GM21786 (cell line): ENCODE data around the gene OTUD6A.
A peak's percentile ranks its signal among the peaks of the same experiment; 100 is the strongest.

ENCODE experiments used
- ATAC-seq: cut with Tn5 transposase; IDR thresholded peaks from one replicate; pipeline ENCODE4 v1.9.1; 2021; ENCODE audit not compliant: unreplicated experiment

Gene OTUD6A, protein sequence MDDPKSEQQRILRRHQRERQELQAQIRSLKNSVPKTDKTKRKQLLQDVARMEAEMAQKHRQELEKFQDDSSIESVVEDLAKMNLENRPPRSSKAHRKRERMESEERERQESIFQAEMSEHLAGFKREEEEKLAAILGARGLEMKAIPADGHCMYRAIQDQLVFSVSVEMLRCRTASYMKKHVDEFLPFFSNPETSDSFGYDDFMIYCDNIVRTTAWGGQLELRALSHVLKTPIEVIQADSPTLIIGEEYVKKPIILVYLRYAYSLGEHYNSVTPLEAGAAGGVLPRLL

DNA sequence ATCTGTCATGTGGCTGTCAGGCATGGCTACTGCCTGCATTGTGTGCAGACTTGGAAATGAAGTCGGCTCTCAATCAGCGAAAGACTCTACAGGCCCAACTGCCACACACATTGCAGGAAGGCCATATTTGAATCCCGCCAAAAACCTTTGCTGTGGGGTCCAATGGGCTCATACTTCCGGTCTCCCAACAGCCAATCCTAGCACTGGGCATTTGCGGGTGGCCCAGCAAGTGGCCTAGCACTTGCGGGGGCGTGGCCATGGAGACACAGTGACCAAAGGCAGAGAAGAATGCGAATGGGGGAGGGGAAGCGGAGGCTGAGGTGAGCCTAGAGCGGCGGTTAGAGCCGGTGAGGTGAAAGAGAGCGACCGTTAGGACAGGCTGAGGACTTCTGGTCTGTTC is at the start of gene OTUD6A:
OTUD6A (plus strand) TSS at position 382 of the 400 bp plus-strand sequence. CDS start 68 bp downstream, outside the sequence.
- ATAC-seq, result no peak

DNA sequence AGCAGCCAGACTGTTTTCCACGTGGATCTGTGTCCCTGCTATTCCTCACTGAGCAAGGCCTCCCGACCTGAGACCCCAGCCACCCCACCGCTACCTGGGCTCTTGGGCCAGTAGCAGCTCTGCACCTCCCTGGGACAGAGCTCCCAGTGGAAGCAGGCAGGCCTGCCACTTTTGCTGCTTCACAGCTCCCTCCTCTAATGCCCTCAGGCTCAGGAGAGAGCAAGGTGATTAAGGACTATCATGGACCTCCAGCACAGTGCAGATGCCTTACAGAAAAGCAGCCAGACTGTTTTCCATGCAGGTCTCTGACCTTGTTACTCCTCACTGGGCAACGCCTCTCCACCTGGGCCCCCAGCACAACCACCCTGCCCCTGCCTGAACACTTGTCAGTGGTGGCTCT is 49.5 kb upstream of the OTUD6A start:
- no peak for ATAC-seq

DNA sequence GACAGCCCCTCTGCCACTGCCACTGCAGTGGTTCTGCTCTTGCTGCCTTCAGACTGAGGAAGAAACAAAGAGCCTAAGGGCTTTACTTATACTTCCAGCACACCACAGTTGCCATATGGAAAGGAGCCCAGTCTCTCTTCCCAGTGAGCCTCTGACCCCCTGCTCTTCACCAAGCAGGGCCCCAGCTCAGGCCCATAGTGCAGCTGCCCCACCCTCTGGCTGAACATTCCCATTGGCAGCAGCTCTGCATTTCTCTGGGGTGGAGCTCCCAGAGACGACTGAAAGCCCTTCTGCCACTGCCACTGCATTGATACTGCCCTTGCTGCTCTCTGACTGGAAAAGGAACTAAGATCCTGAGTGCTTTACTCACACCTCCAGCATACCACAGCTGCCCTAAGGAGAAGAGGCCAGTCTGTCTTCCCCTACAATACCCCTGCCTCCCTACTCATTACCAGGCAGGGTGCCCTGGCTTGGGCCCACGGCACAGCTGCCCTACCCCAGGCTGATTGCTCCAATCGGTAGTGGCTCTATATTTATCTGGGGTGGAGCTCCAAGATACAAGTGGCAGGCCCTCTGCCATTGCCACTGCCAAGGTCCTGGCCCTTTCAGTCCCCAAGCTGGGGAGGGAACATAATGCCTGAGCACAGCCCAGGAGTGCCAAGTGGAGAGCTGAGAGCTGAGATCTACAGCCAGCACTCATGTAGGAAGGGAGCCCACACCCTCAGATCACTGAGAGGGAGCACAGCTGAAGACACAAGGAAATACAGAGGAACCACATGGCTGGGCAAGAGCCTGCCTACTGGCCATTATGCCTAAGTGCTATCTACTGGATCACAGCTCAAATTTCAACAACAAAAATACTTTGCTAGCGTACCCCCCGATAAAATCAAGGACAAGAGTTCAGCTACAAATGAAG is 48.5 kb upstream of the OTUD6A start:
- no peak for ATAC-seq

DNA sequence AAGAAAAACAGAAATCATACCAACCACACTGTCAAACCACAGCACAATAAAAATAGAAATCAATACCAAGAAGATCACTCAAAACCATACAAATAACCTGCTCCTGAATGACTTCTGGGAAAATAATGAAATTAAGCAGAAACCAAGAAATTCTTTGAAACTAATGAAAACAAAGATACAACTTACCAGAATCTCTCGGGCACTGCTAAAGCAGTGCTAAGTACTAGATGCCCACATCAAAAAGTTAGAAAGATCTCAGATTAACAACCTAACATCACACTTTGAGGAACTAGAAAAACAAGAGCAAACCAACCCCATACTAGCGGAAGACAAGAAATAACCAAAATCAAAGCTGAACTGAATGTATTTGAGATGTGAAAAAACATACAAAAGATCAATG is 45.7 kb upstream of the OTUD6A start:
- ATAC-seq, result no peak

DNA sequence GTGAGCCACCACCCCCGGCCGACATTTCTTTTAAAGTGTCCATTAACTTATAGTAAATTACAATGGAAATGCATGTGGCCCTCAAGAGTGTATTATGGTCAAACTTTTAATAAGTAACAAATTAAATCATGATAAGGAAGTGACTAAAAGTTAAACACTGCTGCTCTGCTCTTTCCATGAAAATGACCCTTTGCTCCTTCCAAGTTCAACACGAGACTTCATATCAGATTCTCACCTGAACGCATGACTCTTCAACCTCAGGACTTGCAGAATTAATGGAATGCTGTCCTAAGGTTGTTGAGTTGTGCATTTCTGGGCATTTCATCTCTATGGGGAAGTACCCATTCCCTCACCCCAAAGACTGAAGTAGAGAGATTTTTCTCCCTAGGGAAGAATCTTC is 39.6 kb upstream of the OTUD6A start:
- ATAC-seq, result no peak

DNA sequence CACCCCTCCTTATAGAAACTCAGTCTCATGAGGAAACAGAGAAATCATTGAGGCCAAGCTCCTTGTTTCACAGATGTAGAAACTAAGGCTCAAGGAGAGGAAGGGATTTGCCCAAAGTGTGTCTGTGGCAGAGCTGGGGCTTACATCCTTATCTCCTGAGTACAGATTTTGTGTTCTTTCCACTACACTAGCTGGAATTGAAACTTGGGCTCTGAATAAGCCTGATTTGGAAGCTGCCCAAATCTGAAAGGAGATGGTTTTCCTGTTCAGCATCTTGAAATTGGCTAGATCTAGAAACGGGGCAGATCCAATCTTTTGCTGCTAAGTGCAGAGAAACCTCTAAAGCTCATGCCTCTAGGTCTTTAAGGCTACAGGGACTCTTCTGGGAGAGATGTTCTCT is 36.8 kb upstream of the OTUD6A start:
- no peak for ATAC-seq

DNA sequence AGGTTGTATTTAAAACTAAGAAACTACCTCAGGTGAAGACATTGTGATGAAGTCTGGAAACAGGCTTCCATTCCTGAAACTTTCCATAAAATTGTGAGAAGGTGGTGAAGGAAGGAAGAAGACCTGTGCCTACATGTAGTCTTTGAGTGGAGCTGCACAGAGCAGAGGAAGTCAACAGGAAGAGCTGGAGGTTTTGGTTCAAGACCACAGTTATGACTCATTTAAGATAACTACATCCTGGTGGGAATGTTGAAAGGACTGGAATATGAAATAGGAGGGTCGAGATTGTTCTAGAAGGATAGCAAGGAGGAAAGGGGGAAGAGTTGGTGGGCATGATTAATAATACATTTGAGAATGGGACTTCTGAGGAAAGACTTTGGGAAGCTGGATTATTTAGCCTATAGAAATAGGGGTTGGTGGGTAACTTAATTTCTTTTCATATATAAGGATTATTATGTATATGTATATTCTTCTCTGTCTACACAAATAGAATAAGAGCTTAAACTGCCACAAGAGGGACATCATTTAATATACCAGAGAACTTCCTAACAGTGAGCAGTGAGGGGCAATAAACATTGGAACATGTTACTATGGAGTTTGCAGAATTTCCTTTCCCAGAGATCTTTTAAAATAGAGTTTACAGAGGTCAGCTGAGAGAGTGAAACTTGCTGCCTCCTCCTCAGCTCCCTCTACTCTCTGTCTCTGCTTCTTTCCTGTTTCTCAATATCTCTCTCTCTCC is 36.0 kb upstream of the OTUD6A start:
- ATAC-seq, result no peak

DNA sequence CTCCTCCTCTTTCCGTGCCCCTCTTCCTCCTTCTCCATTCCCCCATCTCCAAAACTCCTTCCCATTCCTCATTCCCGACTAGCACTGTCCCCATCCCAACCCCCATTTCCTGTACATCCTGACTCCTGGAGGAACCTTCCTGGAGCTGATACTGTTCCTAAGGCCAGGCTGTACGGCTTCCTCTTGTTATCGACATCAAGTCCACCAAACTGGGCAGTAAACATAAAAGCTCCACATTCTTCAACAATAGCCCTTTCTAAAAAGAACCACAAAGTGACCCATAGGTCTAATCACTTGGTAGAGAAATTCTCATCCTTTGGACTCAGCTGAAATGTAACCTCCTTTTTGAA is 35.4 kb upstream of the OTUD6A start:
- ATAC-seq, result no peak

DNA sequence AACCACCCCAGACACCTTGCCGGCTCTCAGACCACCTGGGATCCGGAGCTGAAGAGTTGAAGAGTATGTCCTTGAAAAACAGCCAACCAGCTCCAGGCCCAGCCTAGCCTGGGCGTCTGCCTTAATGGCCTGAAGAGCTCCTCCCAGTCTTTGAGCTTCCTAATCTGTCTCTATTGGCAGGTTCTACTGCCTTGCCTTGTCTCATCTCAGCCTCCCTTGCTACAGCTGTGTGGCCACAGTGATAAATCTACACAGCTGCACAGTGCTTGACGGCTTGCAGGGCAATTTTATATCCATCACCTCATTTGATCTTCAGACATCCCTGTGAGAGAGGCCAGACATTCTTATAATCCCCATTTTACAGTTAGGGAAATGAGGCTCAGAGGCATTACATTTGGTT is 32.4 kb upstream of the OTUD6A start:
- no peak for ATAC-seq

DNA sequence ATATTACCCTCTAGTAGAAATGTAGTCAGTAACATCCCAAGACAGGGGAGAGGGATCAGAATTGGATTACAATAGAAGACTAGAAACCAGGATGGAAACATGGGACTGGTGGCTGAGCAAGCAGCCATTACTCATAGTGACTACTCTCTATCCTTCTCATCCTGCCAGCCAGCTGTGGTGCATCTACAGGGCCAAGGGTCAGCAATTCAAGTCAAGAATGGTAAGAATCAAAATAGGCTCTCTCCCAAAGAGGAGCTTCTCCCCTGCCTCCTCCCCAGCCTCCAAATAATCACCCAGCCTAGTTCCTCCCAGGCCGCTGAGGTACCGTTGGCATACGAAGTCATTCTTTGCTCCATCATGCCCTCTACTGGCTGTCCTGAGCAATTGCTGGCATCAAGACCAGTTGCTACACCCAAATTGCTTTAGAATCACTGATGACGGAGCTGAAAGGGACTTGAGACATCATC is 31.9 kb upstream of the OTUD6A start:
- peak; percentile 74 for ATAC-seq

DNA sequence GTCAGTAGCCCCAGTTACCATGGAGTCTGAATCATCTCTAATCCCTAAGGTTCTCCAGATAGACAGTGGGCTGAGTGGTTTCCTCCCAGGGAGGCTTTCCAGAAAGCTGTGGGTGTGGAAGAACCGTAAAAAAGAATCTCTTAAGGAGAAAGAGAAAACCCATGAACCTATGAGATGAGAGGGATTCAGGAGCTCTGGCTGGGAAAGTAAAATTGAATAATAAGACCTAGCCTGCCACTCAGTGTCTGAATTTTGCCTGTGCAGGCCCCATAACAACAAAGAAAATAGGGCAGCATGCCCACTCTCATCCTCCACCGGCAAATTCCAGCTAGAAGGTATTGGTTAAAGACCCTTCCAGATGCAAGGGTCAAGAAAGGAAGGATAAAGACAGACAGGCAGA is 29.5 kb upstream of the OTUD6A start:
- ATAC-seq, result no peak

DNA sequence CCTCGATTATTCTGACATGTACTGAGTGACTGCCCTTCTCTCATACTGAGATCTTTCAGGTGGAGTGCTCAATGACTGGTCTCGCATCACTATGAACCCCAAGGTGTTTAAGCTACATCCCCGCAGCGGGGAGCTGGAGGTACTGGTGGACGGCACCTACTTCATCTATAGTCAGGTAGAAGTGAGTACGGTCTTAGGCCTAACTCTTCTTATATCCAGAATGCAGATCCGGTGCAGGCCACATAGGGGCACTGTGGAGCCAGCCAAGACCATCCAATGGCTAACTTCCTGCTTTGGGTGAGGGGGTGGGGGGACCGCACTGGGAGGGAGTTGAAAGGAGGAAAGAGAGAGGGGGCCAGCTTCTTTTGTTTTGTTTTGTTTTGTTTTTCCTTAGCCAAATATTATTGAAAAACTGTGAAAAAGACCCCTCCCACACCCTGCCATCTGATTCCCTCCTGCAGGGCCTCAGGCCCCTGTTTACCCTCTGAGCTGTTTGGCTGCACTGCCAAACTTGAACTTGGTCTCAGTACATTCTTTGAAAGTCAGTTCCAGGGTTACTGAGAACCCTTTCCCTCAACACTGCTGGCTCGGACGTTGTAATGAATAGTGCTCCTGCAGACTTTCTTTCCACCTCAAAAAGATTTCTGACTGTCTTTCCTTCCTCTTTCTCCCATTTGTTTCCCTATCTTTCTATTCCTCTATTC is 28.8 kb upstream of the OTUD6A start:
- peak; percentile 70 for ATAC-seq

DNA sequence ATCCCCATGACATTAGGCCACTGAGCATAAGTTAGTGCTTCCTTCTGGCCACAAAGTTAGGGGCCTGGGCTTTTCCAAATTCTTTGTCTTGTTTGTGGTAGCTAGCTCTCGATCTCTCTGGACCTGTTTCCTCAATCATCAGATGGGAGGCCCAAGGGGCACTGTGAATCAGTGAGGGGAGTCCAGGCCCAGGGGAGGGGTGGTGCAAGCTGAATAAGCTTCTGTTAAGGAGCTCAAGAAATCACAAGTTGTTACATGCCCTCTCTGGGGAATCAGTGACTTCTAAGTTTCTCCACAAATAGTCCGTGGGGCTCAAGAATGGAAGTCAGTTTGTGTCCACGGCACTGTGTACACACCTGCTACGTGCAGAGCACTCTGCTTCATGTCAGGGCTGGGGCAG is 27.6 kb upstream of the OTUD6A start:
- ATAC-seq, result no peak

DNA sequence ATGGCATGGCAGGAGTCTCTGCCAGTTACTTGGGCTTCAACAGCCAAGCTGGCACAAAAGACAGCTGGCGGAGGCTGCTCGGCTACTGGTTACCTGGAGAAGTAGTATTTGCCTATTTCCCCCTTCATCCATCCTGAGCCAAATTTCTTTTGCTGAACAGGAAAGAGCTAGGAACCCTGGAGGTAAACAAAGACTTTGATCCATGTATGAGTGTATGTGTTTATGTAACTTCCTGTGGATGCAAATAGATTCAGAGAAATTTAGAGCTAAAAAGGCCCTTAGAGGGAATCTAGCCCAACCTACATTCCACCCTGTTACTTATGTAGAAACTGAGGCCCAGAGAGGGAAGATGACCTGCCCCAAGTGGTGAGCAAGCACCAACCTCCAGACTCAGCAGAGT is 23.7 kb upstream of the OTUD6A start:
- ATAC-seq, result no peak

DNA sequence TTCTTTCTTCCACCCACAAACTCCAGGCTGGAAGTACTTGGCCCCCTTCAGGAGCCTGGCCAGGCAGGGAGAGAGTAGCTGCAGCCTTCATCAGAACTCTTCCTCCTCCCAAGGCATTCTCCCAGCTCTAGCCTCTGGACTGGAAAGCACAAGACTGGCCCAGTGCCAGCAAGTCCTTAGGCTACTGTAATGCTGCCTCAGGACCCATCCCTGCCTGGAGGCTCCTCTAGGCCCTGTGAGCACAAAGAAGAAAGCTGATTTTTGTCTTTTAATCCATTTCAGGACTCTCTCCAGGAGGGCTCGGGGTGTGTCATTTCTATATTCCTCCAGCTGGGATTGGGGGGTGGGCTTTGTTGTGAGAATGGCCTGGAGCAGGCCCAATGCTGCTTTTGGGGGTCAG is 23.3 kb upstream of the OTUD6A start:
- ATAC-seq, result no peak

DNA sequence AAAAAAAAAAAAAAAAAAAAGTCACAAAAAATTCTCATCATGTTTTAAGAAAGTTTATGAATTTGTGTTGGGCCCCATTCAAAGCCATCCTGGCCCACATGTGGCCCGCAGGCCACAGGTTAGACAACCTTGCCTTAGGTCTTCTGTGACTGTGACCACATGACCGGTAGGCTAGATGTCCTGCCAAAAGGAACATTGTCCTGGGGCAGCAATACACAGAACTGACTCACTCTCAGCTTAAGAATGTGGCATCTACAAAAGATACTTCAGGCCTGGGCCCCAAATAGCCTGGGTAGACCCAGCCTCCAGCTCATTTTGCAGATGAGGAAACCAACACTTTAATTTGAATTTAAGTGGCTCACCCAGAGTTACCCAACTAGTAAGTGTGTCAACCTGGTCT is 22.5 kb upstream of the OTUD6A start:
- no peak for ATAC-seq

DNA sequence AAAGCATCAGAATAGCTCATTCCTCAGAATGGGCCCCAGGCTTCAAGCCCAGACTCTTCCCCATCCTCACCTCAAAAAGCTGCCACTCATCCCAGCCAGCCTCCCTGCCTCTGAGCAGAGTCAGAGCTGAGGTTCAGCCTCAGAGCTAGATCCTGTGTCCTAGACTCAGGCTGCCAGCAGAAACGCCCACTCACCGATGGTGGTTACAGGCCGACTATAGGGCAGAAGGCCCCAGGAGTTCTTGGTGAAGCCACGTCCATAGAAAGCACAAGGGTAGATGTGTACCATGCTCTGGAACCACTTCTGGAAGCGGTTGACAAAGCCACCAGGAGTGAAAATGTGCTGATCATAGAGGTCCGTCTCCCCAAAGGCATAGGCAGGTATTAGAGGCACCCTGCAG is 20.3 kb upstream of the OTUD6A start:
- no peak for ATAC-seq

DNA sequence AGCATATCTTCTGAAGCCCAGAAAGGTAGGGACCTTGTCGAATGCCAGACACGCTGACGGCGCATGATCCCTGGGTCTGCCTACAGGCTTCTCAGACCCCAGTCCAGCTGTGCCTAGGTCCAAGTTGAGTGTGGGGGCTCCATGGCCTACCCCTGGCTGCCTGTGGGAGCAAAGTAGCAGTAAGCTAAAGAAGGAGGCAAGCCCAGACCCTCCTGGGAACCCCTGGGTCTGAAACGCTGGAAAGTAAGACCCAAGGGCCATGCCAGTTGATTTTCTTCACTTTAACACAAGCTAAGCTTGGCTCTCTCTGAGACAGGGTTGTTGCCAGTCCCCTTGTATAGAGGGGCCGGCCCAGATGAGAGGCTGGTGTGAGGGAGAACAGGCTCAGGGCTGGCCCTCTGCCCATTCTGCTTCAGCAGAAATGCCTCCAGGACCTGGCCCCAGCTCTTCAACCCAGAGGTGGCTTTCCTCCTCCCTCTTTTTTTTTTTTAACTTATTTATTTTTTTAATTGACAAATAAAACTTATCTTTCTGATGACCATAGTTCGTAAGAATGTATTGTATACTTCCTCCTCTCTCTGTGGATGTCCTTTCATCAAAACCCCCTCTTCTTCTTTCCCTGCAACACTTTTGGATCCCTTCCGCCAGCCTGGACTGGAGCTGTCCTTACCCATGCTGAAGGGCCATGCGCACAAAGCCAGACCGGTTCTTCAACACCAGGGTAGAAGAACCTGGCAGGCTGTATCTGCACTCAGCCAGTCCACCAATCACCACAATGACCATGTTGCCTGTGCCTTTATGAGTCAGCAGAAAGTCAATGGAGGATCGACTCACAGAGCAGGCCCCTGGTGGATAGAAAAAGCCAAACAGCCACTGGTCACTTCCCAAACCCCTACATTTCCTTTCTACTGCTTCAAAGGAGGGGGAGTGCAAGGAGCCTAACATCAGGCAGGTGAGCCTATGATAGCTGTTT is 19.6 kb upstream of the OTUD6A start:
- ATAC-seq, result no peak

DNA sequence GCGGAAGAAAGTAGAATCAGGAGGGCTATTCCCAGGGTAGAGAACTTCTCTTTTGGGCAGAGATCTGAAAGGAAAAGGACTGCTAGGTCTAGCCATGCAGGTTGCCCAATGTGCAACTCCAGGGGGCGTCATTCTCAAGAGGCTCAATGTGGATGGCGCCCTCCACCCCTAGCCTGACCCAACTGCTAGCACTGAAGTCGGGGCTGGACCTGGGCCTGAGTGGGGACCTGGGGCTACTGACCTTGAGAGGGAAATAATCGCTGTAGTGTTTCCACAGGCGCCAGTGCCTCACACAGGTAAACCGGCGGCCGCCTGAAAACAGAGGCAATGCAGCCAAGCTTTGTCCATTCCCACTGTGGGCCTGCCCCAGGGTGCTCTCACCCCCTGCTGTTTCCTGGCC is 18.6 kb upstream of the OTUD6A start:
- no peak for ATAC-seq
